Measurements from ENCODE around the gene ZNF792.
"Not testable (repeated sequence)": the region's sequence is repeated elsewhere in the genome, so short reads cannot be mapped to it uniquely, and the experiment has no call there.

Gene ZNF792

DNA sequence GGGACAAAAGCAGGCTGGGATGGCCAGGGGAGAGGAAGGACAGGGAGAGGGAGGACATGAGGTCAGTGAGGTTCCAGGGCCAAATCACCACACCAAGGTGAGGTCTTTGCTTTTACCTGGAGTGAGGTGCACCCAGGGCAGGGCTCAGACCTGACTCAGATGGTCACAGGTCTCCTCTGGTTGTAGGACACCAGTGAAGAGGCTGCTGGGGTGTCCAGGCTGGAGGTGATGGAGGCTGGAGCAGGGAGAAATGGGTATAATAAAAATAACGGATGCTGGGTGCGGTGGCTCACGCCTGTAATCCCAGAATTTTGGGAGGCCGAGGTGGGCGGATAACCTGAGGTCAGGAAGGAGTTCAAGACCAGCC lies 43.0 kb upstream of the ZNF792 start:
- H3F3A ChIP-seq (ENCODE audit: insufficient read depth, low read length): no peaks in the 10 kb centered on the region
- H3K9me2 ChIP-seq (ENCODE audit: low read depth, low read length): no peaks in the 10 kb centered on the region
- H4K20me1 ChIP-seq (ENCODE audit: insufficient read depth, low read length): no peaks in the 10 kb centered on the region
- H3K9me3 ChIP-seq (ENCODE audit: low read length): no peaks in the 10 kb centered on the region
- no peak overlapping the region for H3K27ac ChIP-seq (ENCODE audit: low read depth, low read length, poor library complexity, severe bottlenecking)
- H3K36me3 ChIP-seq (ENCODE audit: insufficient read depth, low read length): peaks cover 75% of the 10 kb centered on the region
- no peak overlapping the region for H2AFZ ChIP-seq (ENCODE audit: low read length)
- H3K9ac ChIP-seq (ENCODE audit: low read length): no peak overlapping the region
- peaks cover 19% of the 10 kb centered on the region for H3K4me1 ChIP-seq (ENCODE audit: insufficient read depth, low read length, severe bottlenecking)
- no peak overlapping the region for H3K4me3 ChIP-seq (ENCODE audit: low read depth, low read length, poor library complexity, severe bottlenecking)
- H3K79me2 ChIP-seq (ENCODE audit: insufficient read depth, low read length): peaks cover 19% of the 10 kb centered on the region
- H3K4me2 ChIP-seq (ENCODE audit: low read length): no peak overlapping the region
- TF ChIP-seq, protein P1, sequence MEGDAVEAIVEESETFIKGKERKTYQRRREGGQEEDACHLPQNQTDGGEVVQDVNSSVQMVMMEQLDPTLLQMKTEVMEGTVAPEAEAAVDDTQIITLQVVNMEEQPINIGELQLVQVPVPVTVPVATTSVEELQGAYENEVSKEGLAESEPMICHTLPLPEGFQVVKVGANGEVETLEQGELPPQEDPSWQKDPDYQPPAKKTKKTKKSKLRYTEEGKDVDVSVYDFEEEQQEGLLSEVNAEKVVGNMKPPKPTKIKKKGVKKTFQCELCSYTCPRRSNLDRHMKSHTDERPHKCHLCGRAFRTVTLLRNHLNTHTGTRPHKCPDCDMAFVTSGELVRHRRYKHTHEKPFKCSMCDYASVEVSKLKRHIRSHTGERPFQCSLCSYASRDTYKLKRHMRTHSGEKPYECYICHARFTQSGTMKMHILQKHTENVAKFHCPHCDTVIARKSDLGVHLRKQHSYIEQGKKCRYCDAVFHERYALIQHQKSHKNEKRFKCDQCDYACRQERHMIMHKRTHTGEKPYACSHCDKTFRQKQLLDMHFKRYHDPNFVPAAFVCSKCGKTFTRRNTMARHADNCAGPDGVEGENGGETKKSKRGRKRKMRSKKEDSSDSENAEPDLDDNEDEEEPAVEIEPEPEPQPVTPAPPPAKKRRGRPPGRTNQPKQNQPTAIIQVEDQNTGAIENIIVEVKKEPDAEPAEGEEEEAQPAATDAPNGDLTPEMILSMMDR (IDR thresholded peaks at IDR 0.05; ENCODE audit: low read length): no peak
- TF ChIP-seq EZH2 (IDR thresholded peaks at IDR 0.05; ENCODE audit: borderline replicate concordance, low read length): no peak
- H3K27me3 ChIP-seq (ENCODE audit: insufficient read depth, low read length): no peaks in the 10 kb centered on the region

DNA sequence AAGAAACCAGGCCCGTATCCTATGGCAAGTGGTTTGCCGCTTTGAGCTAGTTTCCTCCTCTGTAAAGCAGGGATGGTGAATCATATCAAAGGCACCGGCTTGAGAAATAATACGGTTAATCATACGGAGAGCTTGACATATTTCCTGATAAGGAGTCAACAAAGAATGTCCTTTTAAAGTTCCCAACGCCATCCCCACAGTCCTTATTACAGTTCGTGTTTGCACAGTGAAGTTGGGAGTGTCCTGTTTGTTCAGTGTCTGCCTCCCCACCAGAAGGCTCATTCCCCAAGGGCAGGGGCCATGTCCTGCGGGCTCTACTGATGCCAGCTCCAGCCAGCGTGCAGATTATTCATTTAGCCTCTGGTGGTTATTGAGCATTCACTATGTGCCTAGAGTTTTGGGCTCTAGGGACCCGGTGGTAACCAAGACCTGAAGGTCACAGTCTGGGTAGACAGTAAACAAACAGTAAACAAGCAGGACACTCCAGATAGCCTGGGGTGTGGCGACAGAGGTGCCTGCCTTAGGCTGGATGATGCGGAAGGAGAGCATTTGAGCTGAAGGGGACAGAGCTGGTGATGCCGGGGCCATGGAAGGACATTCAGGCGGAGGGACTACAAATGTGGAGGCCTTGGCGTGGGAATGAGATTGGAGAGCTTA lies 42.4 kb upstream of the ZNF792 start:
- no peak overlapping the region for H3K9ac ChIP-seq (ENCODE audit: low read length)
- no peak overlapping the region for H3K4me2 ChIP-seq (ENCODE audit: low read length)
- no peak overlapping the region for H3K27ac ChIP-seq (ENCODE audit: low read depth, low read length, poor library complexity, severe bottlenecking)
- peaks cover 23% of the 10 kb centered on the region for H3K79me2 ChIP-seq (ENCODE audit: insufficient read depth, low read length)
- H3K27me3 ChIP-seq (ENCODE audit: insufficient read depth, low read length): no peaks in the 10 kb centered on the region
- no peaks in the 10 kb centered on the region for H3K9me3 ChIP-seq (ENCODE audit: low read length)
- H3K4me3 ChIP-seq (ENCODE audit: low read depth, low read length, poor library complexity, severe bottlenecking): no peak overlapping the region
- H3K9me2 ChIP-seq (ENCODE audit: low read depth, low read length): no peaks in the 10 kb centered on the region
- no peaks in the 10 kb centered on the region for H3F3A ChIP-seq (ENCODE audit: insufficient read depth, low read length)
- H4K20me1 ChIP-seq (ENCODE audit: insufficient read depth, low read length): no peaks in the 10 kb centered on the region
- peaks cover 72% of the 10 kb centered on the region for H3K36me3 ChIP-seq (ENCODE audit: insufficient read depth, low read length)
- H3K4me1 ChIP-seq (ENCODE audit: insufficient read depth, low read length, severe bottlenecking): peaks cover 24% of the 10 kb centered on the region
- TF ChIP-seq EZH2 (IDR thresholded peaks at IDR 0.05; ENCODE audit: borderline replicate concordance, low read length): no peak
- TF ChIP-seq, protein P1 (IDR thresholded peaks at IDR 0.05; ENCODE audit: low read length): no peak
- H2AFZ ChIP-seq (ENCODE audit: low read length): no peak overlapping the region

DNA sequence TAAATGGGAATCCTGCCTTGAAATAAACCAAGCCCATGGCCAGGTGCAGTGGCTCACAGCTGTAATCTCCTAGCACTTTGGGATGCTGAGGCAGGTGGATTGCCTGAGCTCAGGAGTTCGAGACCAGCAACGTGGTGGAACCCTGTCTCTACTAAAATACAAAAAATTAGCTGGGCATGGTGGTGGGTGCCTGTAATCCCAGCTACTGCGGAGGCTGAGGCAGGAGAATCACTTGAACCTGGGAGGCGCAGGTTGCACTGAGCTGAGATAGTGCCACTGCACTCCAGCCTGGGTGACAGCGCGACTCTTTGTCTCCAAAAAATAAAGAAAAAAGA lies 41.9 kb upstream of the ZNF792 start:
- H3K9me3 ChIP-seq (ENCODE audit: low read length); H3K9ac ChIP-seq (ENCODE audit: low read length); H3K4me2 ChIP-seq (ENCODE audit: low read length); H2AFZ ChIP-seq (ENCODE audit: low read length); H3F3A ChIP-seq (ENCODE audit: insufficient read depth, low read length); H3K9me2 ChIP-seq (ENCODE audit: low read depth, low read length); H3K4me3 ChIP-seq (ENCODE audit: low read depth, low read length, poor library complexity, severe bottlenecking); H3K27me3 ChIP-seq (ENCODE audit: insufficient read depth, low read length); H4K20me1 ChIP-seq (ENCODE audit: insufficient read depth, low read length); H3K27ac ChIP-seq (ENCODE audit: low read depth, low read length, poor library complexity, severe bottlenecking): not testable (repeated sequence)
- peaks cover 28% of the 10 kb centered on the region for H3K79me2 ChIP-seq (ENCODE audit: insufficient read depth, low read length)
- peaks cover 67% of the 10 kb centered on the region for H3K36me3 ChIP-seq (ENCODE audit: insufficient read depth, low read length)
- peaks cover 28% of the 10 kb centered on the region for H3K4me1 ChIP-seq (ENCODE audit: insufficient read depth, low read length, severe bottlenecking)

GRCh38 chr19:35005256-35005977 lies 41.4 kb upstream of the ZNF792 start:
- Histone ChIP-seq H3K27me3 (ENCODE audit: insufficient read depth, low read length) (no peaks in the 10 kb centered on the region), H3K4me3 (ENCODE audit: low read depth, low read length, poor library complexity, severe bottlenecking) (no peak overlapping the region), H3K9me2 (ENCODE audit: low read depth, low read length) (no peaks in the 10 kb centered on the region), H3K9me3 (ENCODE audit: low read length) (no peaks in the 10 kb centered on the region), H2AFZ (ENCODE audit: low read length) (no peak overlapping the region), H3K9ac (ENCODE audit: low read length) (no peak overlapping the region), H3K79me2 (ENCODE audit: insufficient read depth, low read length) (peaks cover 28% of the 10 kb centered on the region), H3K4me2 (ENCODE audit: low read length) (no peak overlapping the region), H3K27ac (ENCODE audit: low read depth, low read length, poor library complexity, severe bottlenecking) (no peak overlapping the region), H3K4me1 (ENCODE audit: insufficient read depth, low read length, severe bottlenecking) (peaks cover 28% of the 10 kb centered on the region), H3F3A (ENCODE audit: insufficient read depth, low read length) (no peaks in the 10 kb centered on the region), H4K20me1 (ENCODE audit: insufficient read depth, low read length) (no peaks in the 10 kb centered on the region), H3K36me3 (ENCODE audit: insufficient read depth, low read length) (peaks cover 62% of the 10 kb centered on the region)
- TF ChIP-seq EZH2 (IDR thresholded peaks at IDR 0.05; ENCODE audit: borderline replicate concordance, low read length): no peak
- TF ChIP-seq, protein P1 (IDR thresholded peaks at IDR 0.05; ENCODE audit: low read length): no peak
